Thyroid gland (tissue), 4 donors: Measurements from ENCODE around the gene ADM2.

Source experiments
- POLR2A ChIP-seq, 2 donors: fragments of 450-650 bp; IDR thresholded peaks; one replicate each; pipeline ENCODE4 v1.6.1; 2017; ENCODE audit warnings: antibody characterized with exemption in 2 of 2, mild to moderate bottlenecking in 2 of 2, moderate library complexity in 1 of 2
- TF ChIP-seq, protein P1 (sequence below), 6 experiments: fragments of 200-600 bp in 3 of 6; fragments of 450-650 bp in 3 of 6; sonication (generic) in 3 of 6; IDR thresholded peaks; one replicate each; pipeline ENCODE4 v1.5.1; 2016 to 2019; ENCODE audit warnings: antibody characterized with exemption in 6 of 6, mild to moderate bottlenecking in 2 of 6, inconsistent platforms in 1 of 6, moderate library complexity in 1 of 6

DNA sequence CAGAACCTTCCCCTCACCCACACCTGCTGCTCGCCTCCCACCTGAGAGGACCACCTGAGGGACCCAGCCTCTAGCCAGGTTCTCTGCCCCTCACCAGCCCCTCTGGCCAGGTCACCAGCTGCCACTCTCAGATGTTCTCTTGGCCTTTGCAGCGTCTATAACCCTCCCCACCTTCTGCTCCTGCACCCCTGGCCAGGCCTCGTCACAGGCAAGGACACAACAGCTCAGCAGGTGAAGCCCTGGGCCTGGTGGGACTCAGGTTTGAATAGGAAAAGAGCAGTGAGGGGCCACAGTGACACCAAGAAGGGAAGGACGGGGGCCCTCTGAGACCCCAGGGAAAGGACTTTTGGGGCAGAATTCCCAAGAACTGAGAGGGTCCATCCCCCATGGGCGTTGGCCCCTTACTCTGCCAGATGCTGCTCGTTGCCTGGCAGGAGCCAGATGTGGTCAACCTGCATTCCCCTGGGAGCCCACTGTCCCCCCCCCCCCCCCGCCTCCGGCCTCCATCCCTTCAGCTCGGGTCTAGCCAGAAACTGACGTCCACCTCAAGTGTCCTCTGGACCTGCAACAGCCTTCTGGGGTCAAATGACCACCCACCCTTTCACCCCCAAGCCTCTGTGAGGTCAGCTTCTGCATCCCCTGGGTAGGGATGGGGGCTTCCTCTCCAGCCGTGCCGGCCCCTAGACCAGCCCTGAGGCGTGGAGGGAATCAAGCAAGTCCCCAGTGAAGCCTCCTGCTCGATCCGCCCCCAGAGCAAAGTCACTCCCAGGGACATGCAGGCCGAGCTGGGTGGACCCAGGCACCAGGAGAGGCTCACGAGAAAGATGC lies 35.2 kb upstream of the ADM2 start:
- TF ChIP-seq, protein P1, sequence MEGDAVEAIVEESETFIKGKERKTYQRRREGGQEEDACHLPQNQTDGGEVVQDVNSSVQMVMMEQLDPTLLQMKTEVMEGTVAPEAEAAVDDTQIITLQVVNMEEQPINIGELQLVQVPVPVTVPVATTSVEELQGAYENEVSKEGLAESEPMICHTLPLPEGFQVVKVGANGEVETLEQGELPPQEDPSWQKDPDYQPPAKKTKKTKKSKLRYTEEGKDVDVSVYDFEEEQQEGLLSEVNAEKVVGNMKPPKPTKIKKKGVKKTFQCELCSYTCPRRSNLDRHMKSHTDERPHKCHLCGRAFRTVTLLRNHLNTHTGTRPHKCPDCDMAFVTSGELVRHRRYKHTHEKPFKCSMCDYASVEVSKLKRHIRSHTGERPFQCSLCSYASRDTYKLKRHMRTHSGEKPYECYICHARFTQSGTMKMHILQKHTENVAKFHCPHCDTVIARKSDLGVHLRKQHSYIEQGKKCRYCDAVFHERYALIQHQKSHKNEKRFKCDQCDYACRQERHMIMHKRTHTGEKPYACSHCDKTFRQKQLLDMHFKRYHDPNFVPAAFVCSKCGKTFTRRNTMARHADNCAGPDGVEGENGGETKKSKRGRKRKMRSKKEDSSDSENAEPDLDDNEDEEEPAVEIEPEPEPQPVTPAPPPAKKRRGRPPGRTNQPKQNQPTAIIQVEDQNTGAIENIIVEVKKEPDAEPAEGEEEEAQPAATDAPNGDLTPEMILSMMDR (IDR thresholded peaks at IDR 0.05) = no peak
- TF ChIP-seq POLR2A (IDR thresholded peaks at IDR 0.05) = no peak
